ENCODE results near the gene FBXL19. TPM values are rescaled to one million over a fixed set of nuclear protein-coding genes. Genes with fewer than 3 reads are reported as not detected.

FBXL19 gene
- polyA plus RNA-seq, 3 donors = 0.14 to 7.6 TPM; not detected in 1

- H3K36me3 Mint-ChIP-seq = peaks cover 40 to 72% of the 10 kb centered on the region in 2 donors
- 92% methylated on average over 4 of the region's 9 CpGs for WGBS (ENCODE audit: insufficient coverage)
- intact Hi-C loops (cut with micrococcal nuclease) = no loop called here
Observed at GRCh38 chr16:30887927-30888326, 35.4 kb upstream of the FBXL19 start.

GRCh38 chr16:30888856-30889499, 34.4 kb upstream of the FBXL19 start:
- no peaks in the 10 kb centered on the region for H3K27me3 ChIP-seq (ENCODE audit: control insufficient read depth in 2 of 2, insufficient read depth in 2 of 2, low read length in 2 of 2)
- peaks cover 11 to 14% of the 10 kb centered on the region in 2 donors for H3K4me1 ChIP-seq (ENCODE audit: control insufficient read depth in 1 of 2, insufficient read depth in 2 of 2, low read length in 2 of 2)
- Mint-ChIP-seq H3K27ac (peak overlapping the region in 2 of 7 donors; percentile 51 to 60), H3K4me3 (no peak overlapping the region), H3K4me1 (peaks cover 11% of the 10 kb centered on the region), H3K9me3 (no peaks in the 10 kb centered on the region), H3K27me3 (ENCODE audit: low read depth in 3 of 3) (no peaks in the 10 kb centered on the region), H3K36me3 (peaks cover 39 to 68% of the 10 kb centered on the region in 2 donors)
- no peak overlapping the region for H2AFZ ChIP-seq (ENCODE audit: insufficient read depth, low read depth, low read length, poor library complexity, severe bottlenecking)
- peaks cover 12% of the 10 kb centered on the region for H3K79me2 ChIP-seq (ENCODE audit: insufficient read depth, low read length)
- no peaks in the 10 kb centered on the region for H3K9me3 ChIP-seq (replicated peaks in 1 of 2; ENCODE audit: control insufficient read depth in 1 of 2, insufficient read depth in 1 of 2, low read length in 2 of 2)
- H3K27ac ChIP-seq (ENCODE audit: low read depth in 1 of 2, low read length in 2 of 2) = no peak overlapping the region
- H3K36me3 ChIP-seq (replicated peaks in 1 of 2; ENCODE audit: control insufficient read depth in 1 of 2, insufficient read depth in 2 of 2, low read length in 2 of 2) = peaks cover 17 to 63% of the 10 kb centered on the region in 2 donors
- no peak overlapping the region for H3K4me2 ChIP-seq (replicated peaks; ENCODE audit: extremely low read depth, low read length, poor library complexity, severe bottlenecking)
- intact Hi-C loops (cut with micrococcal nuclease) = no loop called here
- no peak overlapping the region for H3K9ac ChIP-seq (ENCODE audit: insufficient read depth, low read length, poor library complexity, severe bottlenecking)
- H3K4me3 ChIP-seq (replicated peaks in 1 of 3; ENCODE audit: low read depth in 2 of 3, low read length in 3 of 3) = no peak overlapping the region
- H4K20me1 ChIP-seq (ENCODE audit: insufficient read depth, low read length) = no peaks in the 10 kb centered on the region
- no peak for TF ChIP-seq CTCF (IDR thresholded peaks at IDR 0.05)
- DNase-seq = no peak
- 94% methylated on average over 7 of the region's 8 CpGs for WGBS (ENCODE audit: insufficient coverage)

More at GRCh38 chr16:30887927-30888326, 35.4 kb upstream of the FBXL19 start:
- Mint-ChIP-seq H3K4me3 (no peak overlapping the region), H3K4me1 (peaks cover 7% of the 10 kb centered on the region), H3K27me3 (ENCODE audit: low read depth in 3 of 3) (peaks cover 0 to 1% (median 0%) of the 10 kb centered on the region in 3 donors), H3K27ac (peak overlapping the region in 1 of 7 donors; percentile 58), H3K9me3 (no peaks in the 10 kb centered on the region)
- H3K27me3 ChIP-seq (ENCODE audit: control insufficient read depth in 2 of 2, insufficient read depth in 2 of 2, low read length in 2 of 2) = no peaks in the 10 kb centered on the region
- no peak overlapping the region for H3K4me2 ChIP-seq (replicated peaks; ENCODE audit: extremely low read depth, low read length, poor library complexity, severe bottlenecking)
- H3K27ac ChIP-seq (ENCODE audit: low read depth in 1 of 2, low read length in 2 of 2) = no peak overlapping the region
- H3K4me3 ChIP-seq (replicated peaks in 1 of 3; ENCODE audit: low read depth in 2 of 3, low read length in 3 of 3) = no peak overlapping the region
- H3K9me3 ChIP-seq (replicated peaks in 1 of 2; ENCODE audit: control insufficient read depth in 1 of 2, insufficient read depth in 1 of 2, low read length in 2 of 2) = no peaks in the 10 kb centered on the region
- H4K20me1 ChIP-seq (ENCODE audit: insufficient read depth, low read length) = no peaks in the 10 kb centered on the region
- DNase-seq = no peak
- no peak for TF ChIP-seq CTCF (IDR thresholded peaks at IDR 0.05)
- no peak overlapping the region for H2AFZ ChIP-seq (ENCODE audit: insufficient read depth, low read depth, low read length, poor library complexity, severe bottlenecking)
- H3K36me3 ChIP-seq (replicated peaks in 1 of 2; ENCODE audit: control insufficient read depth in 1 of 2, insufficient read depth in 2 of 2, low read length in 2 of 2) = peaks cover 17 to 67% of the 10 kb centered on the region in 2 donors
- H3K4me1 ChIP-seq (ENCODE audit: control insufficient read depth in 1 of 2, insufficient read depth in 2 of 2, low read length in 2 of 2) = peaks cover 4 to 7% of the 10 kb centered on the region in 2 donors
- no peak overlapping the region for H3K9ac ChIP-seq (ENCODE audit: insufficient read depth, low read length, poor library complexity, severe bottlenecking)
- peaks cover 6% of the 10 kb centered on the region for H3K79me2 ChIP-seq (ENCODE audit: insufficient read depth, low read length)
